AG09309 (cell line): ENCODE measurements around the gene PRDM16.

Experiments used
- DNase-seq: peaks from one replicate; pipeline ENCODE4 v3.0.0-alpha.2; 2010; ENCODE audit warnings: low read depth
- H3K4me3 ChIP-seq: 2 replicates; pipeline ENCODE4 v1.5.1; 2011; ENCODE audit warnings: mild to moderate bottlenecking, low read depth, low read length, moderate library complexity; ENCODE audit not compliant: control insufficient read depth
- CTCF ChIP-seq: IDR thresholded peaks from 2 replicates; pipeline ENCODE4 v1.5.1; 2011; ENCODE audit warnings: mild to moderate bottlenecking, low read depth, low read length, inconsistent platforms; ENCODE audit not compliant: insufficient read depth, control insufficient read depth; ENCODE audit errors: missing control alignments

The PRDM16 gene

GRCh38 chr1:3453203-3453761 is 384.3 kb downstream of the PRDM16 start:
- TF ChIP-seq CTCF, result peak; percentile 97
- peak; percentile 3 for DNase-seq
- H3K4me3 ChIP-seq, result no peak overlapping the region

- H3K4me3 ChIP-seq, result no peak within 1 kb of the TSS
- TF ChIP-seq CTCF, result peak; percentile 15
- DNase-seq, result no peak
These were observed 385.1 kb downstream of the PRDM16 start, which contains the start of gene ARHGEF16 for GRCh38 chr1:3453891-3454810. ARHGEF16 (plus strand) TSS chr1:3454665; CDS start chr1:3463085, 8,420 bp downstream.

- DNase-seq, result no peak
- no peak for TF ChIP-seq CTCF
- no peak overlapping the region for H3K4me3 ChIP-seq
These were observed 386.0 kb downstream of the PRDM16 start for GRCh38 chr1:3454811-3455618.

GRCh38 chr1:3455670-3456448 is 386.9 kb downstream of the PRDM16 start:
- TF ChIP-seq CTCF, result no peak
- H3K4me3 ChIP-seq, result no peak overlapping the region
- no peak for DNase-seq

GRCh38 chr1:3456449-3456963 is 387.5 kb downstream of the PRDM16 start:
- no peak overlapping the region for H3K4me3 ChIP-seq
- TF ChIP-seq CTCF, result no peak
- DNase-seq, result no peak
